Astrocyte of the cerebellum (primary cell): Measurements from ENCODE around the gene CTIF.

Experiments
- DNase-seq: peaks from one replicate; pipeline ENCODE4 v3.0.0-alpha.2; 2011; ENCODE audit warnings: low read depth
- H3K4me3 ChIP-seq: 2 replicates; pipeline ENCODE4 v1.5.1; 2011; ENCODE audit warnings: mild to moderate bottlenecking, low read depth, low read length, moderate library complexity
- in situ Hi-C: cut with HindIII; loops from 2 replicates; pipeline ENCODE4 v1.10.0; 2017; ENCODE audit warnings: low sequenced_read_pairs
- TF ChIP-seq, protein P1 (sequence below): IDR thresholded peaks from 2 replicates; pipeline ENCODE4 v1.5.1; 2012; ENCODE audit warnings: low read length, low read depth, moderate library complexity, mild to moderate bottlenecking; ENCODE audit errors: missing control alignments

The CTIF gene

DNA sequence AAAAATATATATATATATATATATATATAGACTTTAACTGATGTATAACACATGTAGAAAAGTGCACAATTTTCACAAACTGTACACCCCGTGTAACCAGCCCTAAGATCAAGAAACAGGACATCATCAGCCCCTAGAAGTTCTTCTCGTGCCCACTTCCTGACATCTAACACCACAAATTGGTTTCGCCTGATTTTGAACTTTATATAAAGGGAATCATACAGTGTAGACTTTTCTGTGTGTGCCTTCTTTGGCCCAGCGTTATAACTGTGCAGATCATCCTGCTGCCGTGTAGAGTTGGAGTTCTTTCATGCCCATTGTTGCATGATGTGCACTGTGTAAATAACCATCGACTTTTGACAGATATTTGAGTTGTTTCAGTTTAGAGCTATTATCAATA lies 370.9 kb downstream of the CTIF start:
- TF ChIP-seq, protein P1, sequence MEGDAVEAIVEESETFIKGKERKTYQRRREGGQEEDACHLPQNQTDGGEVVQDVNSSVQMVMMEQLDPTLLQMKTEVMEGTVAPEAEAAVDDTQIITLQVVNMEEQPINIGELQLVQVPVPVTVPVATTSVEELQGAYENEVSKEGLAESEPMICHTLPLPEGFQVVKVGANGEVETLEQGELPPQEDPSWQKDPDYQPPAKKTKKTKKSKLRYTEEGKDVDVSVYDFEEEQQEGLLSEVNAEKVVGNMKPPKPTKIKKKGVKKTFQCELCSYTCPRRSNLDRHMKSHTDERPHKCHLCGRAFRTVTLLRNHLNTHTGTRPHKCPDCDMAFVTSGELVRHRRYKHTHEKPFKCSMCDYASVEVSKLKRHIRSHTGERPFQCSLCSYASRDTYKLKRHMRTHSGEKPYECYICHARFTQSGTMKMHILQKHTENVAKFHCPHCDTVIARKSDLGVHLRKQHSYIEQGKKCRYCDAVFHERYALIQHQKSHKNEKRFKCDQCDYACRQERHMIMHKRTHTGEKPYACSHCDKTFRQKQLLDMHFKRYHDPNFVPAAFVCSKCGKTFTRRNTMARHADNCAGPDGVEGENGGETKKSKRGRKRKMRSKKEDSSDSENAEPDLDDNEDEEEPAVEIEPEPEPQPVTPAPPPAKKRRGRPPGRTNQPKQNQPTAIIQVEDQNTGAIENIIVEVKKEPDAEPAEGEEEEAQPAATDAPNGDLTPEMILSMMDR: no peak
- in situ Hi-C loops: no loop called here
- no peak for DNase-seq
- no peak overlapping the region for H3K4me3 ChIP-seq

DNA sequence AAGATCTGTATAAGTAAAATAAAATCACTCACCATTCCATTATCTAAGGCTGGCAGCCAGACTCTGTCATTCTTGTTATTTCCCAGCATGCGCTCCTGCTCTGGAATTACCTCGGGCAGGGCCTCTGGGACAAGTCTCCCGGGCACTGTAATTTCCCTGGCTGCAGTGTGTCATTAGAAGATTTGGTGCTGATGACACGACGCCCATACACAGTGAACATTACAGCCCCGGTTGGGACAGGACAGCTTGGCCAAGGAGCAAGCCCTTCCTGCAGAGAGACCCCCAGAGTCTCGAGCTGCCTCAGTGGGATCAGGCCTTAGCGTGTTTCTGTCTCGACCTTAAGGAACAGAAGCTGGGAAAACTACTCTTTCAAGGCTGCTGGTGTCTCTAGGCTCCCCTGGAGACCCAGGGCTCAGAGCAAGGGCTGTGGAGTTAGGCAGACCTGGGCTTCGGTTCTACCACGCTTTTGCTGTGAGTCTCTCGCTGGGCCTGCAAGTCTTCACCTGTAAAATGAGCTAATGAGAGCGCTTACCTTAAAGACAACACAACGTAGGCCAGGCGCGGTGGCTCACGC lies 372.2 kb downstream of the CTIF start:
- TF ChIP-seq, protein P1: no peak
- in situ Hi-C loops: no loop called here
- no peak overlapping the region for H3K4me3 ChIP-seq
- no peak for DNase-seq
